Measurements from ENCODE around the gene FLT1.

GRCh38 chr13:28339419-28339818, 155.5 kb downstream of the FLT1 start:
- TF ChIP-seq CTCF (IDR thresholded peaks at IDR 0.05) (no peak), POLR2AphosphoS5 (IDR thresholded peaks at IDR 0.05) (no peak), POLR2A (IDR thresholded peaks at IDR 0.05) (no peak)

All from breast epithelium (tissue), 3 donors.